Sciatic nerve (tissue), 2 donors: Measurements from ENCODE around the gene DUS1L. TPM values are rescaled to one million over a fixed set of nuclear protein-coding genes. Genes with fewer than 3 reads are reported as not detected.

Experiments
- ATAC-seq: fragments of 200-7000 bp; cut with Tn5 transposase; one replicate; pipeline ENCODE4 v1.9.1; 2020; ENCODE audit warnings: mild to moderate bottlenecking, moderate library complexity
- DNase-seq: peaks from one replicate; pipeline ENCODE4 v3.0.0-alpha.2; 2020; ENCODE audit warnings: low spot score
- intact Hi-C: fragments of 100-400 bp; cut with DNase I; formaldehyde crosslinking; loops from one replicate; pipeline ENCODE4 v1.14.2; 2022
- total RNA-seq: library from RNA; stranded (reverse); fragmentation: NEBNext Ultra II Directional; extraction: Animal tissue kit (Norgen Biotek cat#: 25700); gene quantifications from one replicate; pipeline ENCODE4 v1.2.1, GENCODE V29; 2021
- donor health status: DM: no; HTN: no; CAD: no.
- donor health status: DM: no; HTN: no; CAD: no.

Gene DUS1L
- total RNA-seq, 1 donor from 2014 or later, result 57.1 TPM

- no peak for DNase-seq
- intact Hi-C loops, result loop anchor here (10.0 kb wide), 1 partner anchor 46 kb away; the partner anchor contains the start of genes DCXR and RAC3
- ATAC-seq, result no peak
Measured at GRCh38 chr17:82080789-82081464, 15.3 kb upstream of the DUS1L start.

DNA sequence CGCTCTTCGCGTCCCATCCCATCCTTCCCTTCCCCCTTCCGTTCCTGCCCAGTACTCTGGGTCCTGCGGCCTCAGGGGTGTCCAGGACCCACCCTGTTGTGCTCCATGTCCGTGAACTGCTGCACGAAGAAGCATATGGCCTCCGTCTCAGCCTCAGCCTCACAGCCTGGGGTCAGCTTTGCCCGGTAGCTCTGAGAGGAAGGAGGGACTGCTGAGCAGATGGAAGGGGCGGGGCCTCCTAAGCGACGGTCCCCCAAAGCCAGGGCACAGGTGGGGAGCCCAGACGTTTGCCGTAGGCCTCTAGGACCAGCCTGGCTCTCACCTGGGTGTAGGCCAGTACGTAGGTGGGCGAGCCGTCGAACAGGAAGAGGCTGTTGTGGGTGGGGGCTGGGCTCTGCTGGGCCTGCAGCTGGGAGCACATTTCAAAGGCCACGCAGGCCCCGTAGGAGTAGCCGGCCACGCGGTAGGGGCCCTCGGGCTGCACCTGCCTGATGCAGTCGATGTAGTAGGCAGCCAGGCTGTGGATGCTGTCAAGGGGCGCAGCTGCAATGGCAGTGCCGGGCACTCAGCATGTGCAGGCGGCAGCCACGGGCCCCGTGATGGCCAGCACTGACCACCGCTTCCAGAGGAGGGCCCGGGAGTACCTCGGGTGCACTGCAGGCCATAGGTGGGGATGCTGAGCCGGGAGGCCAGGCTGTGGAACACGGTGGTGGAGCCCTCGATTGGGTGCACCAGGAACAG lies 14.6 kb upstream of the DUS1L start:
- intact Hi-C loops, result loop anchor here (10.0 kb wide), 1 partner anchor 45 kb away; the partner anchor contains the start of genes DCXR and RAC3
- no peak for DNase-seq
- no peak for ATAC-seq

GRCh38 chr17:82079001-82079677 lies 13.5 kb upstream of the DUS1L start:
- ATAC-seq (no peak), DNase-seq (no peak)
- intact Hi-C loops, result no loop called here

DNA sequence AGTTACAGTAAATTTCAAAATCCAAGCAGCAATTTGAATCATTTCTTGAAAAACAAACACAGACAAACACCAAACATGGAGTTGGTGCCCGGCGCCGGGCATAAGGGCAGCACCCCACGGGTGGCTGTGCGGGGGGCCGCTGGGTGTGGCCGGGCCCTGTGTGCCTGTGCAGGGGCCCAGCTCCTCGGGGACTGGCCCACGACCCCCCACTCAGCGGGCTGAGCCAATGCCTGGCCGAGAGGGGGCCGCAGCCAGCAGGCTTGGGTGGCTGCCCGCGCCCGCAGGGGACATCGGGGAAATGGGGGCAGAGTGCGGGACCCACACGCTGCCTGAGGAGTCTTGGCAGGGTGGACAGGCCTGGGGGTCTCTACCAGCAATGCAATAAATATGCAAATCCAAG lies 12.8 kb upstream of the DUS1L start:
- no peak for ATAC-seq
- intact Hi-C loops, result loop anchor here (1.0 kb wide), 1 partner anchor 47 kb away; no protein-coding TSS in a partner anchor
- DNase-seq, result no peak

- no peak for DNase-seq
- peak; percentile 82 for ATAC-seq
- intact Hi-C loops, result loop anchor here (1.0 kb wide), 1 partner anchor 48 kb away; no protein-coding TSS in a partner anchor
Measured at GRCh38 chr17:82077617-82078358, 12.2 kb upstream of the DUS1L start.

GRCh38 chr17:82076785-82077591 lies 11.4 kb upstream of the DUS1L start:
- ATAC-seq (peak; percentile 75), DNase-seq (no peak)
- intact Hi-C loops, result no loop called here

- intact Hi-C loops, result no loop called here
- DNase-seq, result no peak
- no peak for ATAC-seq
Measured at GRCh38 chr17:82076018-82076784, 10.6 kb upstream of the DUS1L start.

GRCh38 chr17:82073446-82073845 lies 7.8 kb upstream of the DUS1L start:
- DNase-seq (no peak), ATAC-seq (no peak)
- intact Hi-C loops, result no loop called here

GRCh38 chr17:82072827-82073226 lies 7.2 kb upstream of the DUS1L start:
- intact Hi-C loops, result no loop called here
- DNase-seq (no peak), ATAC-seq (no peak)

- ATAC-seq, result no peak
- intact Hi-C loops, result no loop called here
- no peak for DNase-seq
Measured at GRCh38 chr17:82070611-82071010, 5.0 kb upstream of the DUS1L start.

GRCh38 chr17:82065193-82065637 lies 389 bp downstream of the DUS1L start:
- no peak for ATAC-seq
- no peak for DNase-seq
- intact Hi-C loops, result no loop called here

- no peak for DNase-seq
- intact Hi-C loops, result no loop called here
- no peak for ATAC-seq
Measured at GRCh38 chr17:82064433-82065192, 991 bp downstream of the DUS1L start.

GRCh38 chr17:82063424-82064415 lies 1.9 kb downstream of the DUS1L start:
- ATAC-seq, result no peak
- intact Hi-C loops, result no loop called here
- no peak for DNase-seq

DNA sequence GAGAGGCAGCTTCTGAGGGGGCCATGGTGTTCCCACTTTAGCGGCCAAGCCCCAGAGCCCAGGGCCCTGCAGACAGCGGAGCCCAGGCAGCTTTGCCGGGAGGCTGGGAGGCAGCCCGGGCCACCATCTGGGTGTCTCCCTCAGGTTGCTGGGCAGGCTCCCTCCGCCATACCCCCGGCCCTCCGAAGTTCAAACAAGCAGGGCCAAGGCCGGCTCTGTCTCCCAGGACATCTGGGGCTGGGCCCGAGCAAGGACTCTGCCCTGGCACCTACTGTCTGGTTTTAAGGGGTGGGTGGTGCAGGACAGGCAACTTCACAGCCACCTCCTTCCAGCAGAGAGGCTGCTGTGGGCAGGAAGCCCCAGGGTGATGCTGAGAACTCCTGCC lies 2.6 kb downstream of the DUS1L start:
- no peak for ATAC-seq
- intact Hi-C loops, result no loop called here
- no peak for DNase-seq

DNA sequence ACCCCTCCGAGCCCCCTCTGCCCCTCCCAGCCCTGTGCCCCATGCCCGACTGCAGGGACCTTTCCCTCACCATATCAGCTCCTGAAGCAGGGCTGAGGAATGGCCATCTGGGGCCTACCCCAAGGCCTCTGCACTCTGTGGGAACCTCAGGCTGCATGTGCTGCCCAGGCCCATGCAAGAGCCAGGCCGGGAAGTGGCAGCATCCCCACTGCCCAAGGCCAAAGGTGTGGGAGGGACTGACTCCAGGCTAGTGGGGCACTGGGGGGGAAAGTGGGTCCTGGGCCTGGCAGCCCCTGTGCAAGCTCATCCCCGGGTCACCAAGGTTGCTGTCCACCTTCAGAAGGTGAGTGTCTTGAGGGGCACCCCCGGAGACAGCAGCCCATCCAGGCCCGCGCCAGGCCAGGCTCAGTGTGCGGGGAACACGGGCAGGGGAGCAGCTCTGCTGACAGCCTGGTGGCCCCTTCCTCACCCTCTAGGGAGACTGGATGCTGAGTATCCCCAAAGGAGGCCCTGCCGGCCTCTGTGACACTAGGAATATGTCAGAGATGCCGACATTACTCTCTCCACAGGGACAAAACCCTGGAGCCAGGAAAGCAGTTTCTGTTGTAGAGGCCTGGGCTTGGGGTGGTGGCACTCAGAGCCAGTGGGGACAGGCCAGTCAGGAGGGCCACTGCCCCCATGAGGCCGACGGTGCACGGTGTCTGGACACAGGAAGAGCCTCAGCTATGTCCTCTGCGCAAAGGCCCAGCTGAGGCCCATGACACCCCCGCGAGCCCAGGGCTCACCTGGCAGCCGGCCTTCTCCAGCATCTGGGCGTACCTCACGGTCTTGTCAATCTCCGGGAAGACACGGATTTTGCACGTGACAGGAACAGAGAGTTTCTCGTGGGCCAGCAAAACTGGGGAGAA lies 3.3 kb downstream of the DUS1L start:
- intact Hi-C loops, result no loop called here
- DNase-seq (no peak), ATAC-seq (no peak)
